Endodermal cell (in vitro differentiated cells): ENCODE data around the gene HNRNPD. TPM values are rescaled to one million over a fixed set of nuclear protein-coding genes. Genes with fewer than 3 reads are reported as not detected.

Source experiments
- DNase-seq: peaks from one replicate; pipeline ENCODE4 v3.0.0-alpha.2; 2017
- H3K27ac ChIP-seq: 2 replicates; pipeline ENCODE4 v1.5.1; 2013; ENCODE audit warnings: mild to moderate bottlenecking, low read depth, low read length, moderate library complexity
- H3K27me3 ChIP-seq: 2 replicates; pipeline ENCODE4 v1.6.1; 2013; ENCODE audit warnings: mild to moderate bottlenecking, low read length, moderate library complexity; ENCODE audit not compliant: insufficient read depth, control insufficient read depth, poor library complexity, severe bottlenecking
- H3K36me3 ChIP-seq: 2 replicates; pipeline ENCODE4 v1.7.0; 2013; ENCODE audit warnings: mild to moderate bottlenecking, low read length, moderate library complexity; ENCODE audit not compliant: control insufficient read depth, insufficient read depth
- H3K4me1 ChIP-seq: one replicate; pipeline ENCODE4 v1.7.0; 2013; ENCODE audit warnings: low read length; ENCODE audit not compliant: control insufficient read depth, insufficient read depth
- H3K4me3 ChIP-seq: 2 replicates; pipeline ENCODE4 v1.5.1; 2013; ENCODE audit warnings: mild to moderate bottlenecking, low read length, moderate library complexity
- H3K9ac ChIP-seq: 2 replicates; pipeline ENCODE4 v1.6.1; 2013; ENCODE audit warnings: mild to moderate bottlenecking, low read length, moderate library complexity; ENCODE audit not compliant: poor library complexity, severe bottlenecking; ENCODE audit errors: extremely low read depth
- H3K9me3 ChIP-seq: 2 replicates; pipeline ENCODE4 v1.6.1; 2013; ENCODE audit warnings: mild to moderate bottlenecking, low read length, moderate library complexity; ENCODE audit not compliant: control insufficient read depth
- H3K27ac Mint-ChIP-seq: 2 replicates; pipeline ENCODE4 v1.8.0; 2020; ENCODE audit warnings: mixed read lengths
- H3K27me3 Mint-ChIP-seq: 2 replicates; pipeline ENCODE4 v1.8.0; 2021; ENCODE audit warnings: mild to moderate bottlenecking, mixed read lengths; ENCODE audit not compliant: insufficient read depth
- H3K36me3 Mint-ChIP-seq: 2 replicates; pipeline ENCODE4 v1.8.0; 2020; ENCODE audit warnings: low read depth, mixed read lengths
- H3K4me1 Mint-ChIP-seq: 2 replicates; pipeline ENCODE4 v1.8.0; 2020; ENCODE audit warnings: mixed read lengths
- H3K4me3 Mint-ChIP-seq: 2 replicates; pipeline ENCODE4 v1.8.0; 2020; ENCODE audit warnings: mild to moderate bottlenecking, moderate library complexity, mixed read lengths
- H3K9me3 Mint-ChIP-seq: 2 replicates; pipeline ENCODE4 v1.8.0; 2020; ENCODE audit warnings: mild to moderate bottlenecking, mixed read lengths
- WGBS, 2 experiments: methylation state at CpG; one replicate each; pipeline versions ENCODE4 v1.1.5 to v1.1.7; 2013; ENCODE audit warnings: missing lambda C conversion rate in 2 of 2, mixed read lengths in 1 of 2; ENCODE audit not compliant: insufficient coverage in 1 of 2, insufficient read length in 1 of 2; 5-methylcytosine and 5-hydroxymethylcytosine counted together
- total RNA-seq, 2 donors: library from RNA; stranded (reverse); fragmentation: NEBNext Ultra II Directional in 1 of 2; extraction: Animal tissue kit (Norgen Biotek cat#: 25700) in 1 of 2; gene quantifications; 2 replicates in 1 of 2; 3 replicates in 1 of 2; pipeline ENCODE4 v1.2.1, GENCODE V29; 2021
- TF ChIP-seq, protein P1 (sequence below): fragments of 200-600 bp; sonication (generic); conservative IDR thresholded peaks from 2 replicates; pipeline ENCODE4 v1.5.0; 2021; ENCODE audit warnings: antibody characterized with exemption, mild to moderate bottlenecking

HNRNPD gene
- total RNA-seq, 2 donors from 2014 or later = 462 to 562 TPM

- H3K4me3 Mint-ChIP-seq = no peak overlapping the region
- 100% methylated on average over 1 of the region's 1 CpG; no CpG with 5 or more reads in 1 of the 2 experiments for WGBS, 2 experiments
- Histone ChIP-seq H3K9me3 (no peaks in the 10 kb centered on the region), H3K27ac (no peak overlapping the region), H3K4me1 (peaks cover 3% of the 10 kb centered on the region), H3K9ac (no peak overlapping the region), H3K36me3 (no peaks in the 10 kb centered on the region), H3K4me3 (no peak overlapping the region), H3K27me3 (no peaks in the 10 kb centered on the region)
- no peak overlapping the region for H3K27ac Mint-ChIP-seq
- H3K27me3 Mint-ChIP-seq = peaks cover 17% of the 10 kb centered on the region
- no peak for DNase-seq
- H3K36me3 Mint-ChIP-seq = no peaks in the 10 kb centered on the region
- TF ChIP-seq, protein P1, sequence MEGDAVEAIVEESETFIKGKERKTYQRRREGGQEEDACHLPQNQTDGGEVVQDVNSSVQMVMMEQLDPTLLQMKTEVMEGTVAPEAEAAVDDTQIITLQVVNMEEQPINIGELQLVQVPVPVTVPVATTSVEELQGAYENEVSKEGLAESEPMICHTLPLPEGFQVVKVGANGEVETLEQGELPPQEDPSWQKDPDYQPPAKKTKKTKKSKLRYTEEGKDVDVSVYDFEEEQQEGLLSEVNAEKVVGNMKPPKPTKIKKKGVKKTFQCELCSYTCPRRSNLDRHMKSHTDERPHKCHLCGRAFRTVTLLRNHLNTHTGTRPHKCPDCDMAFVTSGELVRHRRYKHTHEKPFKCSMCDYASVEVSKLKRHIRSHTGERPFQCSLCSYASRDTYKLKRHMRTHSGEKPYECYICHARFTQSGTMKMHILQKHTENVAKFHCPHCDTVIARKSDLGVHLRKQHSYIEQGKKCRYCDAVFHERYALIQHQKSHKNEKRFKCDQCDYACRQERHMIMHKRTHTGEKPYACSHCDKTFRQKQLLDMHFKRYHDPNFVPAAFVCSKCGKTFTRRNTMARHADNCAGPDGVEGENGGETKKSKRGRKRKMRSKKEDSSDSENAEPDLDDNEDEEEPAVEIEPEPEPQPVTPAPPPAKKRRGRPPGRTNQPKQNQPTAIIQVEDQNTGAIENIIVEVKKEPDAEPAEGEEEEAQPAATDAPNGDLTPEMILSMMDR = no peak
- H3K4me1 Mint-ChIP-seq = peaks cover 5% of the 10 kb centered on the region
- H3K9me3 Mint-ChIP-seq = no peaks in the 10 kb centered on the region
Observed at GRCh38 chr4:82403725-82404124, 29.9 kb upstream of the HNRNPD start.

DNA sequence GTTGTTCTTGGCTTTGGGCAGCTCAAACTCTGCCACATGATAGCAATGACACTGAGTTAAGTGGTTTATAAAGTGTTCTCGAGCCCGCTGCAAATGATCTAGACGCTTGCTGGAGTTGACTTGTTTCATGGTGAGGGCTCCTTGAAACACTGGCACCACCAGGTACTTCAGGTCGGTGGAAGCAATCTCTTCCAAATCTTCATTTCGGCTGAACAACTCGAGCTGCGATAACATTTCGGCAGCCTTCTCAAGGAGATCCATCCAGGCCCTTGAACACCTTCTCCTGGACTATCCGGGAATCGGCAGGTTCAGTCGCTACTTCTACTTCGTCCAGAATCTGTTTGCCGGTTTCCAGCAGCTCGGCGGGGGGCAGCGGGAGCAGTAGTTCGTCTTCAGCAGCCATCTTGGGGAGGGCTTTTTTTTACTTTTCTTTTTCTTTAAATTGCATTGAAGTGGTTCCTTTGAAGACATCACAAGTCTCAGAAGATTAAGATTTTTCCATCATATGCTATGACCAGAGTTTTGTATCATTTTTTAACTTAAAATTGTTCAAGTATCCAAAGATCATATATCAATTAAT is 28.5 kb upstream of the HNRNPD start:
- H3K9me3 ChIP-seq = no peaks in the 10 kb centered on the region
- Mint-ChIP-seq H3K4me1 (peaks cover 5% of the 10 kb centered on the region), H3K36me3 (no peaks in the 10 kb centered on the region), H3K27ac (no peak overlapping the region), H3K9me3 (no peaks in the 10 kb centered on the region), H3K27me3 (peaks cover 17% of the 10 kb centered on the region), H3K4me3 (no peak overlapping the region)
- peaks cover 3% of the 10 kb centered on the region for H3K4me1 ChIP-seq
- no peak overlapping the region for H3K4me3 ChIP-seq
- no peak for DNase-seq
- TF ChIP-seq, protein P1 = no peak
- WGBS, 2 experiments = 93 to 96% methylated on average over 15 to 17 of the region's 17 CpGs
- H3K27ac ChIP-seq = no peak overlapping the region
- H3K27me3 ChIP-seq = no peaks in the 10 kb centered on the region
- H3K36me3 ChIP-seq = no peaks in the 10 kb centered on the region
- no peak overlapping the region for H3K9ac ChIP-seq

DNA sequence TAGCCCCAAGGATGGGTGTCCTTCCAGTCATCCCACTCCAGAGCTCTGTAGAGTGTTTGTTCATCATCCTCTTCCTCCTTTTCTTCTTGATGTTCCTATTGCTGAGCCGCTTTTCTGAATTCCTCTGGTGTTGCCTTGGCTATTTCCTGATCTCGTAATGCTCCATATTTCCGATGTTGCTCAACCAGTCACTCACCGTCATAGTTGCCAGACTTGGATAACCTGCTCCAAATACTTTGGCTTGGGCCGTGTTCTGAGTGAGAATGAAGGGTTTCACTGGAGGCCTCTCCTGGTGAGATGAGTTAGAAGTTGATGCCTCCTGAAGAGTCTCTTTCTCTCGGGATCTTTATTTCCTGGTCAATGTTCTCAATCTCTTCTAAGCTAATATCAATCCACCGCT is 27.8 kb upstream of the HNRNPD start:
- H3K9me3 Mint-ChIP-seq = no peaks in the 10 kb centered on the region
- H3K4me3 ChIP-seq = no peak overlapping the region
- TF ChIP-seq, protein P1 = no peak
- H3K36me3 ChIP-seq = no peaks in the 10 kb centered on the region
- H3K27me3 Mint-ChIP-seq = peaks cover 17% of the 10 kb centered on the region
- no peak overlapping the region for H3K27ac Mint-ChIP-seq
- no peak overlapping the region for H3K4me3 Mint-ChIP-seq
- no peak for DNase-seq
- H3K27me3 ChIP-seq = no peaks in the 10 kb centered on the region
- H3K4me1 ChIP-seq = peaks cover 3% of the 10 kb centered on the region
- peaks cover 5% of the 10 kb centered on the region for H3K4me1 Mint-ChIP-seq
- H3K36me3 Mint-ChIP-seq = no peaks in the 10 kb centered on the region
- H3K27ac ChIP-seq = no peak overlapping the region
- no peak overlapping the region for H3K9ac ChIP-seq
- H3K9me3 ChIP-seq = no peaks in the 10 kb centered on the region
- 96 to 100% methylated on average over 7 of the region's 7 CpGs for WGBS, 2 experiments
